B cell (primary cell): ENCODE measurements around the gene RBM23. TPM values are rescaled to one million over a fixed set of nuclear protein-coding genes. Genes with fewer than 3 reads are reported as not detected.

ENCODE experiments used
- ATAC-seq: fragments of 200-7000 bp; cut with Tn5 transposase; one replicate; pipeline ENCODE4 v1.10.0; 2021; ENCODE audit warnings: low read depth, mild to moderate bottlenecking, moderate number of reproducible peaks, moderate library complexity
- CTCF ChIA-PET: fragments of 350-600 bp; sonication (Branson Sonifier 250); formaldehyde crosslinking; loops from one replicate; lab custom pipeline; 2021; ENCODE audit warnings: antibody characterized with exemption, inconsistent platforms; lab: Charles Lee
- POLR2A ChIA-PET: fragments of 350-600 bp; sonication (Branson Sonifier 250); formaldehyde crosslinking; loops from one replicate; lab custom pipeline; 2021; ENCODE audit warnings: antibody characterized with exemption; lab: Charles Lee
- DNase-seq: peaks from one replicate; pipeline ENCODE4 v3.0.0; 2013
- H2AFZ ChIP-seq: 2 replicates; pipeline ENCODE4 v1.6.1; 2012; ENCODE audit warnings: mild to moderate bottlenecking, low read depth, low read length; ENCODE audit not compliant: insufficient read depth, poor library complexity, severe bottlenecking
- H3K27ac ChIP-seq, 2 donors: 1 replicate in 1 of 2; 2 replicates in 1 of 2; pipeline ENCODE4 v1.5.1; 2012 to 2013; ENCODE audit warnings: low read length in 2 of 2, mild to moderate bottlenecking in 2 of 2, moderate library complexity in 1 of 2
- H3K27me3 ChIP-seq, 4 experiments: fragments of 200-600 bp in 1 of 4; sonication (generic) in 1 of 4; replicated peaks in 1 of 4; 1 replicate in 2 of 4; 2 replicates in 2 of 4; pipeline versions ENCODE4 v1.6.1 to v1.7.0; 2013 to 2016; ENCODE audit warnings: low read length in 3 of 4, mild to moderate bottlenecking in 2 of 4, mixed read lengths in 1 of 4, moderate library complexity in 1 of 4; ENCODE audit not compliant: insufficient read depth in 4 of 4, control insufficient read depth in 3 of 4; ENCODE audit errors: control extremely low read depth in 1 of 4
- H3K36me3 ChIP-seq, 2 experiments: replicated peaks in 1 of 2; 1 replicate in 1 of 2; 2 replicates in 1 of 2; pipeline versions ENCODE4 v1.6.1 to v1.7.1; 2013; ENCODE audit warnings: low read length in 1 of 2; ENCODE audit not compliant: insufficient read depth in 2 of 2, control insufficient read depth in 1 of 2; ENCODE audit errors: control extremely low read depth in 1 of 2, extremely low read depth in 1 of 2
- H3K4me1 ChIP-seq, 2 donors: fragments of 200-600 bp in 1 of 2; sonication (generic) in 1 of 2; 1 replicate in 1 of 2; 2 replicates in 1 of 2; pipeline versions ENCODE4 v1.5.1 to v1.6.1; 2013 to 2017; ENCODE audit warnings: low read length in 2 of 2; ENCODE audit not compliant: control insufficient read depth in 2 of 2, insufficient read depth in 2 of 2
- H3K4me2 ChIP-seq: replicated peaks from 2 replicates; pipeline ENCODE3; 2012; ENCODE audit warnings: mild to moderate bottlenecking, low read depth, low read length; ENCODE audit not compliant: poor library complexity, severe bottlenecking
- H3K4me3 ChIP-seq, 5 experiments: fragments of 200-600 bp in 1 of 5; sonication (generic) in 1 of 5; 1 replicate in 3 of 5; 2 replicates in 2 of 5; pipeline versions ENCODE4 v1.5.1 to v1.7.0; 2011 to 2016; ENCODE audit warnings: low read length in 4 of 5, mild to moderate bottlenecking in 4 of 5, low read depth in 2 of 5, control low read depth in 1 of 5, moderate library complexity in 1 of 5; ENCODE audit not compliant: insufficient read depth in 1 of 5; ENCODE audit errors: control extremely low read depth in 1 of 5, extremely low read depth in 1 of 5
- H3K79me2 ChIP-seq: fragments of 200-600 bp; sonication (generic); one replicate; pipeline ENCODE4 v1.6.0; 2016; ENCODE audit warnings: low read length; ENCODE audit not compliant: control insufficient read depth, insufficient read depth
- H3K9ac ChIP-seq: fragments of 200-600 bp; sonication (generic); 2 replicates; pipeline ENCODE4 v1.6.1; 2017; ENCODE audit warnings: mild to moderate bottlenecking, low read length, moderate library complexity
- H3K9me3 ChIP-seq, 3 donors: one replicate each; pipeline versions ENCODE4 v1.6.1 to v1.7.1; 2013; ENCODE audit warnings: low read length in 2 of 3; ENCODE audit not compliant: control insufficient read depth in 2 of 3, insufficient read depth in 1 of 3; ENCODE audit errors: control extremely low read depth in 1 of 3
- H4K20me1 ChIP-seq: 2 replicates; pipeline ENCODE4 v1.6.0; 2012; ENCODE audit warnings: mild to moderate bottlenecking, low read length; ENCODE audit not compliant: insufficient read depth, control insufficient read depth, poor library complexity, severe bottlenecking
- H3K27ac Mint-ChIP-seq: one replicate; pipeline ENCODE4 v1.8.0; 2021; ENCODE audit warnings: mixed read lengths
- H3K27me3 Mint-ChIP-seq: one replicate; pipeline ENCODE4 v1.8.0; 2021; ENCODE audit warnings: mixed read lengths
- H3K4me1 Mint-ChIP-seq: one replicate; pipeline ENCODE4 v1.8.0; 2021; ENCODE audit warnings: mixed read lengths
- H3K4me3 Mint-ChIP-seq: one replicate; pipeline ENCODE4 v1.8.0; 2021; ENCODE audit warnings: mixed read lengths
- H3K9me3 Mint-ChIP-seq: one replicate; pipeline ENCODE4 v1.8.0; 2022; ENCODE audit warnings: mixed read lengths; ENCODE audit not compliant: insufficient read depth
- CTCF ChIP-seq: fragments of 200-600 bp; IDR thresholded peaks from one replicate; pipeline ENCODE4 v1.8.0; 2022; ENCODE audit warnings: antibody characterized with exemption, mild to moderate bottlenecking
- EZH2 ChIP-seq: IDR thresholded peaks from 2 replicates; pipeline ENCODE4 v1.6.1; 2012; ENCODE audit warnings: borderline replicate concordance, low read depth, mild to moderate bottlenecking, moderate library complexity, low read length; ENCODE audit not compliant: insufficient read depth, poor library complexity, severe bottlenecking
- WGBS: methylation state at CpG from one replicate; pipeline ENCODE4 v1.1.5; 2013; ENCODE audit warnings: missing lambda C conversion rate; ENCODE audit not compliant: insufficient coverage; 5-methylcytosine and 5-hydroxymethylcytosine counted together
- intact Hi-C: fragments of 100-400 bp; cut with micrococcal nuclease; formaldehyde crosslinking; loops from one replicate; pipeline ENCODE4 v1.10.0; 2022
- polyA plus RNA-seq: library from polyadenylated mRNA; depleted of rRNA; stranded (reverse); fragments of >200 nt; gene quantifications from 2 replicates; pipeline ENCODE4 v1.2.3, GENCODE V29; 2012
- total RNA-seq, 2 donors: library from RNA; stranded (reverse); fragments of 120-200 nt in 1 of 2; gene quantifications; 1 replicate in 1 of 2; 2 replicates in 1 of 2; pipeline versions ENCODE4 v1.2.3 to v1.2.4, GENCODE V29; 2013 to 2022

Gene RBM23
- total and polyA plus RNA-seq, 2 donors (not counting 1 experiment from before 2014, with no cell fraction given) = 60.7 to 165 TPM

- intact Hi-C loops = no loop called here
- peaks cover 7% of the 10 kb centered on the region for H3K79me2 ChIP-seq
- peaks cover 7 to 12% of the 10 kb centered on the region in 2 donors for H3K4me1 ChIP-seq
- Mint-ChIP-seq H3K4me1 (peaks cover 4% of the 10 kb centered on the region), H3K9me3 (no peaks in the 10 kb centered on the region), H3K27me3 (no peaks in the 10 kb centered on the region), H3K27ac (no peak overlapping the region), H3K4me3 (no peak overlapping the region)
- no peaks in the 10 kb centered on the region for H3K9me3 ChIP-seq
- no peak for ATAC-seq
- H3K4me3 ChIP-seq = no peak overlapping the region
- ChIA-PET CTCF (interaction anchor here (0.6 to 2.0 kb wide), 9 partner anchors 9 to 296 kb away, joined by 3 to 7 read pairs (median 4); no protein-coding TSS in a partner anchor), POLR2A (interaction anchor here (0.9 kb wide), 1 partner anchor 64 kb away, joined by 3 read pairs; the partner anchor contains the start of gene PRMT5)
- peaks cover 0 to 3% (median 0%) of the 10 kb centered on the region in 4 experiments for H3K27me3 ChIP-seq
- TF ChIP-seq EZH2 = no peak
- no peak for TF ChIP-seq CTCF
- H4K20me1 ChIP-seq = no peaks in the 10 kb centered on the region
- no peak overlapping the region for H3K9ac ChIP-seq
- no peak overlapping the region for H3K27ac ChIP-seq
- H2AFZ ChIP-seq = no peak overlapping the region
- 84% methylated on average over 2 of the region's 6 CpGs for WGBS
- H3K36me3 ChIP-seq = no peaks in the 10 kb centered on the region
- no peak overlapping the region for H3K4me2 ChIP-seq
- DNase-seq = no peak
Measured at GRCh38 chr14:22865424-22866405, 53.2 kb downstream of the RBM23 start.

- H3K9me3 ChIP-seq = no peaks in the 10 kb centered on the region
- WGBS = no CpG with 5 or more reads among the region's 4 CpGs
- DNase-seq (no peak), ATAC-seq (no peak)
- Mint-ChIP-seq H3K9me3 (no peaks in the 10 kb centered on the region), H3K4me1 (no peaks in the 10 kb centered on the region), H3K27ac (no peak overlapping the region), H3K27me3 (no peaks in the 10 kb centered on the region), H3K4me3 (no peak overlapping the region)
- no peaks in the 10 kb centered on the region for H3K36me3 ChIP-seq
- H3K4me1 ChIP-seq = peaks cover 0 to 5% of the 10 kb centered on the region in 2 donors
- H4K20me1 ChIP-seq = no peaks in the 10 kb centered on the region
- H3K79me2 ChIP-seq = peaks cover 7% of the 10 kb centered on the region
- ChIA-PET POLR2A (no interaction called here), CTCF (interaction anchor here (0.6 to 2.0 kb wide), 4 partner anchors 10 to 295 kb away, joined by 3 to 7 read pairs (median 4); no protein-coding TSS in a partner anchor)
- TF ChIP-seq CTCF (no peak), EZH2 (no peak)
- intact Hi-C loops = no loop called here
- H3K4me2 ChIP-seq = no peak overlapping the region
- H2AFZ ChIP-seq = no peak overlapping the region
- peaks cover 0 to 3% (median 0%) of the 10 kb centered on the region in 4 experiments for H3K27me3 ChIP-seq
- H3K4me3 ChIP-seq = no peak overlapping the region
- H3K9ac ChIP-seq = no peak overlapping the region
- no peak overlapping the region for H3K27ac ChIP-seq
Measured at GRCh38 chr14:22864979-22865378, 54.0 kb downstream of the RBM23 start.
